ENCODE results near the gene NSD2.
A peak's percentile ranks its signal among the peaks of the same experiment; 100 is the strongest.
"Not testable (repeated sequence)": the region's sequence is repeated elsewhere in the genome, so short reads cannot be mapped to it uniquely, and the experiment has no call there.

The NSD2 gene

DNA sequence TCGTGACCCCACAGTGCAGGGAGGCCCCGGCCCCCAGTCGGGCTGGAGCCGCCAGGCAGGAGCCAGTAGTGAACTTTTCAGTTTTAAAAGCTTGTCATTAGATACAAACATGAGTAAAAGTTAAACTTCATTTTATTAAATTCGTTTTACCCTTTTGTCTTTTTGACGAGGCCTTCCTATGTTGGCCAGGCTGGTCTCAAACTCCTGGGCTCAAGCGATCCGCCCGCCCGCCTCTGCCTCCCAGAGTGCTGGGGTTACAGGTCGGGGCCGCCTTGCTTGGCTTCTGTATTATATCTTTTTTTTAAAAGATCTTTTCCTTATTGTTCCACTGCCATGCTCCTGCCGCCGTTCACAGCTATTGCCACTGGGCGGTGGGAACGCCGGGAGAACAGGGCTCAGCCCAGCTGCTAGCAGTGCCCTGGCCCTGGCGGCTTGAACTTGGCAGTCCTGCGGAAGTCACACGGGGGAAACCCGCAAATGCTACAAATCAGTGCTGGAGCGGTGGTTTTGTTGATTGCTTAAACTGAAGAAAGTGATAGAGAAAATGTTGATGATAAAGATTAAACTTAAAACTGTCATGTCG is 138.5 kb downstream of the NSD2 start:
- peak; percentile 77 for DNase-seq

GRCh38 chr4:2011583-2011982 is 140.4 kb downstream of the NSD2 start:
- DNase-seq: no peak

DNA sequence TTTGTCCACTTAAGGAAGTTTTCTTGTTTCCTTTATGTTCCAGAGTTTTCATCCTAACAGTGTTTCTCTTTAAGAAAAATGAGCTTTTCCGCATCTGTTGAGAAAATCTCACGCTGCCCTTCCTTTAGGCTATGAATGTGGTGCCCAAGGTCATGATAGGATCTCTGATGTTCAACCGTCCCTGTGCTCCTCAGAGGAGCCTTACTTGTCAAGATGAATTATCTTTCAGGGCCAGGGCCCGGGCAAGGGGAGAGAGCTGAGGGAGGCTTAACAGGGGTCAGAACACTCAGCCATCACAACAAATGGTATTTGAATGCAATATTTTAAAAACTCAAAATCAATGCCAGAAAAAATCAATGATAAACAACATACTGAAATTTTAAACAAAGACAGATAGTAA is 143.8 kb downstream of the NSD2 start:
- no peak for DNase-seq

DNA sequence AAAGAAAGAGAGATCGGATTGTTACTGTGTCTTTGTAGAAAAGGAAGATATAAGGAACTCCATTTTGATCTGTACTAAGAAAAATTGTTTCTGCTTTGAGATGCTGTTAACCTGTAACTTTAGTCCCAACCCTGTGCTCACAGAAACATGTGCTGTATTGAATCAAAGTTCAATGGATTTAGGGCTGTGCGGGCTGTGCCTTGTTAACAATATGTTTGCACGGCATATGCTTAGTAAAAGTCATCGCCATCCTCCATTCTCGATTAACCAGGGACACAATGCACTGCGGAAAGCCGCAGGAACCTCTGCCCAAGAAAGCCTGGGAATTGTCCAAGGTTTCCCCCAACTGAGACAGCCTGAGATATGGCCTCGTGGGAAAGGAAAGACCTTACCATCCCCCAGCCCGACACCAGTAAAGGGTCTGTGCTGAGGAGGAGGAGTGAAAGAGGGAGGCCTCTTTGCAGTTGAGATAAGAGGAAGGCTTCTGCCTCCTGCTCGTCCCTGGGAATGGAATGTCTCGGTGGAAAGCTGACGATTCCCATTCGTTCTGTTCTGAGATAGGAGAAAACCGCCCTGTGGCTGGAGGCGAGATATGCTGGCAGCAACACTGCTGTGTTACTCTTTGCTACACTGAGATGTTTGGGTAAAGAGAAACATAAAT is 150.3 kb downstream of the NSD2 start:
- DNase-seq: not testable (repeated sequence)

- DNase-seq: no peak
Observed at GRCh38 chr4:2024683-2025082, 153.5 kb downstream of the NSD2 start.

DNA sequence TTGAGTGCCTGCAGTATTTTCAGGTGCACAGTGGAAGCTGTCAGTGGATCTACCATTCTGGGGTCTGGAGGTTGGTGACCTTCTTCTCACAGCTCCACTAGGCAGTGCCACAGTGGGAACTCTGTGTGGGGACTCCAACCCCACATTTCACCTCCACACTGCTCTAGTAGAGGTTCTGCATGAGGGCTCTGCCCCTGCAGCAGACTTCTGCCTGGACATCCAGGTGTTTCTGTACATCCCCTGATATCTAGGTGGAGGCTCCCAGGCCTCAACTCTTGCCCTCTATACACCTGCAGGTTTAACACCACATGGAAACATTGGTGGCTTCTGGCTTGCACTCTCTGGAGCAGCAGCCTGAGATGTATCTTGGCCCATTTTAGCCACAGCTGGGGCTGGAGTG is 154.6 kb downstream of the NSD2 start:
- no peak for DNase-seq

GRCh38 chr4:2027120-2027519 is 155.9 kb downstream of the NSD2 start:
- not testable (repeated sequence) for DNase-seq

GRCh38 chr4:2031161-2031560 is 160.0 kb downstream of the NSD2 start:
- not testable (repeated sequence) for DNase-seq
